PC-3 (cell line): ENCODE data around the gene RAB34. TPM values are rescaled to one million over a fixed set of nuclear protein-coding genes. Genes with fewer than 3 reads are reported as not detected.
A peak's percentile ranks its signal among the peaks of the same experiment; 100 is the strongest.

Source experiments
- ATAC-seq: fragments of 200-7000 bp; cut with Tn5 transposase; 2 replicates; pipeline ENCODE4 v1.9.1; 2020; ENCODE audit warnings: mild to moderate bottlenecking, moderate library complexity
- BruUV-seq: library from RNA; stranded (reverse); fragments of 400-500 nt; replicated peaks from 2 replicates; lab custom pipeline; 2021; lab: Mats Ljungman, UMichigan
- CTCF ChIA-PET: fragments of 300-600 bp; sonication (Branson Sonifier 250); formaldehyde crosslinking; loops from one replicate; lab custom pipeline; 2022; ENCODE audit warnings: antibody characterized with exemption; lab: Charles Lee
- POLR2A ChIA-PET: fragments of 300-600 bp; sonication (Branson Sonifier 250); formaldehyde crosslinking; loops from one replicate; lab custom pipeline; 2022; ENCODE audit warnings: antibody characterized with exemption; ENCODE audit not compliant: unreplicated experiment; lab: Charles Lee
- DNase-seq: peaks from one replicate; pipeline ENCODE4 v3.0.0-alpha.2; 2015
- H2AFZ ChIP-seq: fragments of 300-600 bp; sonication (generic); 2 replicates; pipeline ENCODE4 v1.6.0; 2016; ENCODE audit warnings: antibody characterized with exemption, low read length
- H3F3A ChIP-seq: fragments of 300-600 bp; sonication (generic); one replicate; pipeline ENCODE4 v1.6.0; 2017; ENCODE audit warnings: antibody characterized with exemption, low read length, control low read depth, mild to moderate bottlenecking; ENCODE audit not compliant: unreplicated experiment
- H3K27ac ChIP-seq: fragments of 300-600 bp; sonication (generic); 2 replicates; pipeline ENCODE4 v1.5.1; 2016; ENCODE audit warnings: mild to moderate bottlenecking, low read length
- H3K27me3 ChIP-seq: fragments of 300-600 bp; sonication (generic); 2 replicates; pipeline ENCODE4 v1.6.1; 2016; ENCODE audit warnings: low read length, mixed read lengths
- H3K36me3 ChIP-seq: fragments of 300-600 bp; sonication (generic); 2 replicates; pipeline ENCODE4 v1.6.1; 2016; ENCODE audit warnings: low read depth, mixed run types, low read length, mixed read lengths
- H3K4me1 ChIP-seq: fragments of 300-600 bp; sonication (generic); 2 replicates; pipeline ENCODE4 v1.5.1; 2016; ENCODE audit warnings: low read length; ENCODE audit not compliant: insufficient read depth
- H3K4me2 ChIP-seq: fragments of 300-600 bp; sonication (generic); 2 replicates; pipeline ENCODE4 v1.6.0; 2016; ENCODE audit warnings: low read length
- H3K4me3 ChIP-seq: fragments of 300-600 bp; sonication (generic); 2 replicates; pipeline ENCODE4 v1.5.1; 2016; ENCODE audit warnings: mild to moderate bottlenecking, low read length, mixed read lengths
- H3K79me2 ChIP-seq: fragments of 300-600 bp; sonication (generic); 2 replicates; pipeline ENCODE4 v1.6.1; 2017; ENCODE audit warnings: low read length, mixed read lengths
- H3K9ac ChIP-seq: fragments of 300-600 bp; sonication (generic); 2 replicates; pipeline ENCODE4 v1.6.0; 2016; ENCODE audit warnings: mild to moderate bottlenecking, low read length
- H3K9me2 ChIP-seq: fragments of 300-600 bp; sonication (generic); replicated peaks from 2 replicates; pipeline ENCODE4 v1.6.1; 2016; ENCODE audit warnings: mixed run types, low read length, mixed read lengths
- H3K9me3 ChIP-seq: fragments of 300-600 bp; sonication (generic); 2 replicates; pipeline ENCODE4 v1.6.1; 2016; ENCODE audit warnings: low read length, mixed read lengths
- H4K20me1 ChIP-seq: fragments of 300-600 bp; sonication (generic); 2 replicates; pipeline ENCODE4 v1.6.1; 2016; ENCODE audit warnings: low read length, mixed read lengths
- CTCF ChIP-seq: fragments of 300-600 bp; sonication (generic); conservative IDR thresholded peaks from 2 replicates; pipeline ENCODE4 v1.5.1; 2017; ENCODE audit warnings: antibody characterized with exemption, low read depth, mild to moderate bottlenecking, low read length
- EZH2 ChIP-seq: fragments of 300-600 bp; sonication (generic); IDR thresholded peaks from one replicate; pipeline ENCODE4 v1.6.1; 2017; ENCODE audit warnings: antibody characterized with exemption, mild to moderate bottlenecking, low read length; ENCODE audit not compliant: unreplicated experiment
- EZH2phosphoT487 ChIP-seq: fragments of 300-600 bp; sonication (generic); IDR thresholded peaks from 2 replicates; pipeline ENCODE4 v1.6.1; 2018; ENCODE audit warnings: mild to moderate bottlenecking, antibody characterized with exemption, low read length, borderline replicate concordance
- intact Hi-C: fragments of 100-400 bp; cut with micrococcal nuclease; formaldehyde crosslinking; loops from 2 replicates; pipeline ENCODE4 v1.9.0; 2023
- total RNA-seq: library from RNA; depleted of rRNA; stranded (reverse); fragments of >200 nt; gene quantifications from 2 replicates; pipeline ENCODE4 v1.2.3, GENCODE V29; 2014

Gene RAB34
- total RNA-seq, 1 experiment from 2014 or later: 211 TPM

GRCh38 chr17:28744972-28745785 is 27.5 kb upstream of the RAB34 start:
- Histone ChIP-seq H3K27ac (peak overlapping the region; percentile 99), H3K27me3 (no peaks in the 10 kb centered on the region), H4K20me1 (peaks cover 21% of the 10 kb centered on the region), H3F3A (no peaks in the 10 kb centered on the region), H3K79me2 (peaks cover 43% of the 10 kb centered on the region), H3K4me2 (peak overlapping the region; percentile 99), H3K4me1 (peaks cover 27% of the 10 kb centered on the region), H3K36me3 (peaks cover 22% of the 10 kb centered on the region), H3K9me3 (no peaks in the 10 kb centered on the region), H2AFZ (no peak overlapping the region), H3K9me2 (no peaks in the 10 kb centered on the region), H3K9ac (peak overlapping the region; percentile 95), H3K4me3 (peak overlapping the region; percentile 89)
- ChIA-PET POLR2A (interaction anchor here (0.8 kb wide), 1 partner anchor 16 kb away, joined by 3 read pairs; the partner anchor contains the start of gene NEK8), CTCF (interaction anchor here (2.8 kb wide), 1 partner anchor 18 kb away, joined by 14 read pairs; the partner anchor contains the start of gene TLCD1)
- DNase-seq (peak; percentile 41), ATAC-seq (peak; percentile 6; the same call in 1 of the 2 replicates)
- intact Hi-C loops: no loop called here
- TSS peak; percentile 29 for BruUV-seq
- no peak for TF ChIP-seq EZH2phosphoT487
- no peak for TF ChIP-seq CTCF
- TF ChIP-seq EZH2: no peak

GRCh38 chr17:28744104-28744971 is 26.7 kb upstream of the RAB34 start:
- ChIA-PET CTCF (interaction anchor here (1.4 to 2.8 kb wide), 3 partner anchors 16 to 25 kb away, joined by 6 to 14 read pairs (median 14); partner anchors contain the start of genes NEK8, RPL23A and TLCD1), POLR2A (no interaction called here)
- H3K9ac ChIP-seq: peak overlapping the region; percentile 95
- peaks cover 19% of the 10 kb centered on the region for H3K36me3 ChIP-seq
- DNase-seq (no peak), ATAC-seq (no peak)
- no peaks in the 10 kb centered on the region for H3K9me3 ChIP-seq
- TF ChIP-seq EZH2: no peak
- no peak for TF ChIP-seq EZH2phosphoT487
- TF ChIP-seq CTCF: no peak
- H3K9me2 ChIP-seq: no peaks in the 10 kb centered on the region
- no peaks in the 10 kb centered on the region for H3F3A ChIP-seq
- H2AFZ ChIP-seq: no peak overlapping the region
- TSS peak; percentile 72 for BruUV-seq
- H3K27me3 ChIP-seq: no peaks in the 10 kb centered on the region
- intact Hi-C loops: no loop called here
- H3K79me2 ChIP-seq: peaks cover 43% of the 10 kb centered on the region
- H3K4me3 ChIP-seq: peak overlapping the region; percentile 89
- peak overlapping the region; percentile 99 for H3K27ac ChIP-seq
- peaks cover 21% of the 10 kb centered on the region for H4K20me1 ChIP-seq
- peak overlapping the region; percentile 99 for H3K4me2 ChIP-seq
- H3K4me1 ChIP-seq: peaks cover 27% of the 10 kb centered on the region
